RWPE2 (cell line): ENCODE results near the gene HNRNPA3.

Experiments used
- ATAC-seq: fragments of 200-7000 bp; cut with Tn5 transposase; 3 replicates; pipeline ENCODE4 v1.9.1; 2021; ENCODE audit warnings: low read depth
- DNase-seq: peaks from one replicate; pipeline ENCODE4 v3.0.0-alpha.2; 2020; ENCODE audit warnings: low spot score
- H3K27ac ChIP-seq: fragments of 450-650 bp; 2 replicates; pipeline ENCODE4 v1.5.1; 2017; ENCODE audit warnings: mild to moderate bottlenecking; ENCODE audit not compliant: poor library complexity, severe bottlenecking
- H3K27me3 ChIP-seq: fragments of 250-450 bp; sonication (Bioruptor Pico); 2 replicates; pipeline ENCODE4 v1.5.1; 2021; ENCODE audit warnings: mild to moderate bottlenecking, moderate library complexity; ENCODE audit not compliant: insufficient read depth, poor library complexity, severe bottlenecking
- H3K36me3 ChIP-seq: fragments of 250-450 bp; sonication (Bioruptor Pico); 2 replicates; pipeline ENCODE4 v1.5.1; 2020; ENCODE audit warnings: low read depth, mild to moderate bottlenecking, moderate library complexity
- H3K4me1 ChIP-seq: fragments of 250-450 bp; sonication (Bioruptor Pico); 2 replicates; pipeline ENCODE4 v1.5.1; 2021; ENCODE audit warnings: mild to moderate bottlenecking, moderate library complexity; ENCODE audit not compliant: insufficient read depth, poor library complexity, severe bottlenecking
- H3K4me3 ChIP-seq: fragments of 250-450 bp; sonication (Bioruptor Pico); 2 replicates; pipeline ENCODE4 v1.5.1; 2021; ENCODE audit warnings: mild to moderate bottlenecking, moderate library complexity; ENCODE audit not compliant: severe bottlenecking
- H3K9me3 ChIP-seq: fragments of 250-450 bp; sonication (Bioruptor Pico); 2 replicates; pipeline ENCODE4 v1.5.1; 2021; ENCODE audit warnings: mild to moderate bottlenecking, moderate library complexity; ENCODE audit not compliant: severe bottlenecking
- TF ChIP-seq, protein P1 (sequence below): fragments of 450-650 bp; IDR thresholded peaks from one replicate; pipeline ENCODE4 v1.5.1; 2017; ENCODE audit warnings: mild to moderate bottlenecking, moderate library complexity; ENCODE audit not compliant: poor library complexity, severe bottlenecking

Gene HNRNPA3

GRCh38 chr2:177212106-177212890 lies at the start of gene HNRNPA3:
Gene HNRNPA3 (plus strand): TSS chr2:177212794. CDS start chr2:177212800, 6 bp downstream.
- peaks cover 41% of the 10 kb centered on the region for H3K36me3 ChIP-seq
- H3K4me1 ChIP-seq, result peaks cover 18% of the 10 kb centered on the region
- TF ChIP-seq, protein P1, sequence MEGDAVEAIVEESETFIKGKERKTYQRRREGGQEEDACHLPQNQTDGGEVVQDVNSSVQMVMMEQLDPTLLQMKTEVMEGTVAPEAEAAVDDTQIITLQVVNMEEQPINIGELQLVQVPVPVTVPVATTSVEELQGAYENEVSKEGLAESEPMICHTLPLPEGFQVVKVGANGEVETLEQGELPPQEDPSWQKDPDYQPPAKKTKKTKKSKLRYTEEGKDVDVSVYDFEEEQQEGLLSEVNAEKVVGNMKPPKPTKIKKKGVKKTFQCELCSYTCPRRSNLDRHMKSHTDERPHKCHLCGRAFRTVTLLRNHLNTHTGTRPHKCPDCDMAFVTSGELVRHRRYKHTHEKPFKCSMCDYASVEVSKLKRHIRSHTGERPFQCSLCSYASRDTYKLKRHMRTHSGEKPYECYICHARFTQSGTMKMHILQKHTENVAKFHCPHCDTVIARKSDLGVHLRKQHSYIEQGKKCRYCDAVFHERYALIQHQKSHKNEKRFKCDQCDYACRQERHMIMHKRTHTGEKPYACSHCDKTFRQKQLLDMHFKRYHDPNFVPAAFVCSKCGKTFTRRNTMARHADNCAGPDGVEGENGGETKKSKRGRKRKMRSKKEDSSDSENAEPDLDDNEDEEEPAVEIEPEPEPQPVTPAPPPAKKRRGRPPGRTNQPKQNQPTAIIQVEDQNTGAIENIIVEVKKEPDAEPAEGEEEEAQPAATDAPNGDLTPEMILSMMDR, result no peak
- H3K9me3 ChIP-seq, result no peaks in the 10 kb centered on the region
- H3K27ac ChIP-seq, result peak within 1 kb of the TSS; percentile 85
- H3K27me3 ChIP-seq, result no peaks in the 10 kb centered on the region
- ATAC-seq (peak; percentile 82), DNase-seq (peak; percentile 97)
- H3K4me3 ChIP-seq, result peak within 1 kb of the TSS; percentile 81

- Histone ChIP-seq H3K9me3 (no peaks in the 10 kb centered on the region), H3K4me3 (no peak overlapping the region), H3K36me3 (no peaks in the 10 kb centered on the region), H3K4me1 (peaks cover 31% of the 10 kb centered on the region), H3K27me3 (no peaks in the 10 kb centered on the region), H3K27ac (no peak overlapping the region)
- no peak for DNase-seq
- no peak for ATAC-seq
- TF ChIP-seq, protein P1, result no peak
These were observed 48.5 kb upstream of the HNRNPA3 start for GRCh38 chr2:177164131-177164530.

DNA sequence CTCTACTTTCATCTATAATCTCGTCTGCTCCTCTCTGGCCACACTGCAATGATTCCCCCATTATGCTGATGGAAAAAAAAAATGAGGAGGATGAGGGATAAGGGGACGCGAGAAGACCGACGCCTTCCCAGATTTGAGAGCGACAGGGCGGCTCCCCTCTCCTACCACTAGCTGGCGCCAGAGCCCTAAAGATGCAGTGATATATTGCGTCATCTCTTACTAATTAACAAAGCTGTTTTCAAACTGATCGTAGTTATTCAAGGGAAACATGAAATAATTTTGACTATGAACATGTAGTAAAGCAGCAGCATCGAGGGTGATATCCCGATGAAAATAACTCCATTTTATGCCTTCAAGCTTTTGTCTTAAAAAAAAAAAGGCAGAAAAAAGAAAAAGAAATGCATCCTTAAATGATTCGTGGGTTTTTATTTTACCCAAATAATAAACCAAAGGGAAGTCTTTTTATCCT lies 48.0 kb upstream of the HNRNPA3 start:
- Histone ChIP-seq H3K4me3 (no peak overlapping the region), H3K9me3 (no peaks in the 10 kb centered on the region), H3K27ac (peak overlapping the region; percentile 93), H3K4me1 (peaks cover 36% of the 10 kb centered on the region), H3K27me3 (no peaks in the 10 kb centered on the region), H3K36me3 (no peaks in the 10 kb centered on the region)
- ATAC-seq, result peak; percentile 53
- TF ChIP-seq, protein P1, result peak; percentile 100
- no peak for DNase-seq

- Histone ChIP-seq H3K27ac (peak overlapping the region; percentile 93), H3K9me3 (no peaks in the 10 kb centered on the region), H3K36me3 (no peaks in the 10 kb centered on the region), H3K27me3 (no peaks in the 10 kb centered on the region), H3K4me3 (no peak overlapping the region), H3K4me1 (peaks cover 41% of the 10 kb centered on the region)
- DNase-seq, result no peak
- peak; percentile 35; the same call in 2 of the 3 replicates for ATAC-seq
- TF ChIP-seq, protein P1, result no peak
These were observed 47.5 kb upstream of the HNRNPA3 start for GRCh38 chr2:177165061-177165583.
